Measurements from ENCODE around the gene ENPP6. TPM values are rescaled to one million over a fixed set of nuclear protein-coding genes. Genes with fewer than 3 reads are reported as not detected.

Gene ENPP6
- total RNA-seq, 1 donor from 2014 or later = not detected

- H3K9me3 Mint-ChIP-seq (ENCODE audit: unreplicated experiment) = no peaks in the 10 kb centered on the region
- TF ChIP-seq CTCF (IDR thresholded peaks at IDR 0.05) = no peak
- no peak overlapping the region for H3K27ac Mint-ChIP-seq (ENCODE audit: unreplicated experiment)
- no peaks in the 10 kb centered on the region for H3K4me1 Mint-ChIP-seq (ENCODE audit: unreplicated experiment)
- no peak for DNase-seq (ENCODE audit: extremely low spot score, unreplicated experiment)
- no peaks in the 10 kb centered on the region for H3K36me3 Mint-ChIP-seq (ENCODE audit: unreplicated experiment)
- H3K4me3 Mint-ChIP-seq (ENCODE audit: unreplicated experiment) = no peak overlapping the region
- no peaks in the 10 kb centered on the region for H3K27me3 Mint-ChIP-seq (ENCODE audit: unreplicated experiment)
These were observed 121.0 kb downstream of the ENPP6 start for GRCh38 chr4:184096561-184097240.

- Mint-ChIP-seq H3K27me3 (ENCODE audit: unreplicated experiment) (no peaks in the 10 kb centered on the region), H3K36me3 (ENCODE audit: unreplicated experiment) (no peaks in the 10 kb centered on the region), H3K4me3 (ENCODE audit: unreplicated experiment) (no peak overlapping the region), H3K27ac (ENCODE audit: unreplicated experiment) (no peak overlapping the region), H3K4me1 (ENCODE audit: unreplicated experiment) (no peaks in the 10 kb centered on the region), H3K9me3 (ENCODE audit: unreplicated experiment) (no peaks in the 10 kb centered on the region)
- no peak for TF ChIP-seq CTCF (IDR thresholded peaks at IDR 0.05)
- DNase-seq (ENCODE audit: extremely low spot score, unreplicated experiment) = no peak
These were observed 123.0 kb downstream of the ENPP6 start for GRCh38 chr4:184094532-184095159.

- Mint-ChIP-seq H3K36me3 (ENCODE audit: unreplicated experiment) (no peaks in the 10 kb centered on the region), H3K27ac (ENCODE audit: unreplicated experiment) (no peak overlapping the region), H3K9me3 (ENCODE audit: unreplicated experiment) (no peaks in the 10 kb centered on the region), H3K4me3 (ENCODE audit: unreplicated experiment) (no peak overlapping the region), H3K4me1 (ENCODE audit: unreplicated experiment) (no peaks in the 10 kb centered on the region), H3K27me3 (ENCODE audit: unreplicated experiment) (no peaks in the 10 kb centered on the region)
- DNase-seq (ENCODE audit: extremely low spot score, unreplicated experiment) = no peak
- TF ChIP-seq CTCF (IDR thresholded peaks at IDR 0.05) = no peak
These were observed 125.7 kb downstream of the ENPP6 start for GRCh38 chr4:184091986-184092385.

- no peak for TF ChIP-seq CTCF (IDR thresholded peaks at IDR 0.05)
- Mint-ChIP-seq H3K4me1 (ENCODE audit: unreplicated experiment) (no peaks in the 10 kb centered on the region), H3K4me3 (ENCODE audit: unreplicated experiment) (no peak overlapping the region), H3K27ac (ENCODE audit: unreplicated experiment) (no peak overlapping the region), H3K36me3 (ENCODE audit: unreplicated experiment) (no peaks in the 10 kb centered on the region), H3K27me3 (ENCODE audit: unreplicated experiment) (no peaks in the 10 kb centered on the region), H3K9me3 (ENCODE audit: unreplicated experiment) (no peaks in the 10 kb centered on the region)
- no peak for DNase-seq (ENCODE audit: extremely low spot score, unreplicated experiment)
These were observed 127.1 kb downstream of the ENPP6 start for GRCh38 chr4:184090571-184090970.

GRCh38 chr4:184080674-184081073 is 137.0 kb downstream of the ENPP6 start:
- no peak for DNase-seq (ENCODE audit: extremely low spot score, unreplicated experiment)
- H3K27ac Mint-ChIP-seq (ENCODE audit: unreplicated experiment) = no peak overlapping the region

More at GRCh38 chr4:184080674-184081073, 137.0 kb downstream of the ENPP6 start:
- Mint-ChIP-seq H3K4me3 (ENCODE audit: unreplicated experiment) (no peak overlapping the region), H3K27me3 (ENCODE audit: unreplicated experiment) (no peaks in the 10 kb centered on the region), H3K9me3 (ENCODE audit: unreplicated experiment) (peaks cover 12% of the 10 kb centered on the region), H3K36me3 (ENCODE audit: unreplicated experiment) (no peaks in the 10 kb centered on the region), H3K4me1 (ENCODE audit: unreplicated experiment) (no peaks in the 10 kb centered on the region)
- no peak for TF ChIP-seq CTCF (IDR thresholded peaks at IDR 0.05)

All from osteocyte (in vitro differentiated cells).